Breast epithelium (tissue), 3 donors: ENCODE results near the gene PCDHA2.

Experiments used
- POLR2A ChIP-seq: fragments of 450-650 bp; IDR thresholded peaks from one replicate; pipeline ENCODE4 v1.6.1; 2016; ENCODE audit warnings: antibody characterized with exemption, mild to moderate bottlenecking, moderate library complexity
- POLR2AphosphoS5 ChIP-seq, 3 donors: sonication (generic); formaldehyde crosslinking; IDR thresholded peaks; one replicate each; pipeline ENCODE4 v1.6.1; 2017; ENCODE audit warnings: antibody characterized with exemption in 3 of 3
- TF ChIP-seq, protein P1 (sequence below), 3 donors: fragments of 450-650 bp; IDR thresholded peaks; one replicate each; pipeline ENCODE4 v1.5.1; 2016 to 2017; ENCODE audit warnings: antibody characterized with exemption in 3 of 3, mild to moderate bottlenecking in 3 of 3, moderate library complexity in 3 of 3

DNA sequence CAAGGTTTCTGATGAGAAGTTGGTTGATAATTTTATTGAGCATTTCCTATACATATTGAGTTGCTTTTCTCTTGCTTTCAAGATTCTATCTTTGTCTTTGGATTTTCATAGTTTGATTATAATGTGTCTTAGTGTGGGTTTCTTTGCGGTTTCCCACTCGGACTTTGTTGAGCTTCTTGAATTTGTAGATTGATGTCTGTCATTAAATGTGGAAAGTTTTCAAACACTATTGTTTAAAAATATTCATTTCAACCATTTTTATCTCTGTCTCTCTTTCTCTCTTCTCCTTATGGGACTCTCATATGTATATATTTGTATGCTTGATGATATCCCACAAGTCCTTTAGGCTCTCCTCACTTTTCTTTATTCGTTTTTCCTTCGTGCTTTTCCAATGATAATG, 27.2 kb upstream of the PCDHA2 start:
- TF ChIP-seq, protein P1, sequence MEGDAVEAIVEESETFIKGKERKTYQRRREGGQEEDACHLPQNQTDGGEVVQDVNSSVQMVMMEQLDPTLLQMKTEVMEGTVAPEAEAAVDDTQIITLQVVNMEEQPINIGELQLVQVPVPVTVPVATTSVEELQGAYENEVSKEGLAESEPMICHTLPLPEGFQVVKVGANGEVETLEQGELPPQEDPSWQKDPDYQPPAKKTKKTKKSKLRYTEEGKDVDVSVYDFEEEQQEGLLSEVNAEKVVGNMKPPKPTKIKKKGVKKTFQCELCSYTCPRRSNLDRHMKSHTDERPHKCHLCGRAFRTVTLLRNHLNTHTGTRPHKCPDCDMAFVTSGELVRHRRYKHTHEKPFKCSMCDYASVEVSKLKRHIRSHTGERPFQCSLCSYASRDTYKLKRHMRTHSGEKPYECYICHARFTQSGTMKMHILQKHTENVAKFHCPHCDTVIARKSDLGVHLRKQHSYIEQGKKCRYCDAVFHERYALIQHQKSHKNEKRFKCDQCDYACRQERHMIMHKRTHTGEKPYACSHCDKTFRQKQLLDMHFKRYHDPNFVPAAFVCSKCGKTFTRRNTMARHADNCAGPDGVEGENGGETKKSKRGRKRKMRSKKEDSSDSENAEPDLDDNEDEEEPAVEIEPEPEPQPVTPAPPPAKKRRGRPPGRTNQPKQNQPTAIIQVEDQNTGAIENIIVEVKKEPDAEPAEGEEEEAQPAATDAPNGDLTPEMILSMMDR (IDR thresholded peaks at IDR 0.05): no peak
- TF ChIP-seq POLR2A: no peak
- no peak for TF ChIP-seq POLR2AphosphoS5 (IDR thresholded peaks at IDR 0.05)
